Measurements from ENCODE around the gene AP2A2.

AP2A2 gene

DNA sequence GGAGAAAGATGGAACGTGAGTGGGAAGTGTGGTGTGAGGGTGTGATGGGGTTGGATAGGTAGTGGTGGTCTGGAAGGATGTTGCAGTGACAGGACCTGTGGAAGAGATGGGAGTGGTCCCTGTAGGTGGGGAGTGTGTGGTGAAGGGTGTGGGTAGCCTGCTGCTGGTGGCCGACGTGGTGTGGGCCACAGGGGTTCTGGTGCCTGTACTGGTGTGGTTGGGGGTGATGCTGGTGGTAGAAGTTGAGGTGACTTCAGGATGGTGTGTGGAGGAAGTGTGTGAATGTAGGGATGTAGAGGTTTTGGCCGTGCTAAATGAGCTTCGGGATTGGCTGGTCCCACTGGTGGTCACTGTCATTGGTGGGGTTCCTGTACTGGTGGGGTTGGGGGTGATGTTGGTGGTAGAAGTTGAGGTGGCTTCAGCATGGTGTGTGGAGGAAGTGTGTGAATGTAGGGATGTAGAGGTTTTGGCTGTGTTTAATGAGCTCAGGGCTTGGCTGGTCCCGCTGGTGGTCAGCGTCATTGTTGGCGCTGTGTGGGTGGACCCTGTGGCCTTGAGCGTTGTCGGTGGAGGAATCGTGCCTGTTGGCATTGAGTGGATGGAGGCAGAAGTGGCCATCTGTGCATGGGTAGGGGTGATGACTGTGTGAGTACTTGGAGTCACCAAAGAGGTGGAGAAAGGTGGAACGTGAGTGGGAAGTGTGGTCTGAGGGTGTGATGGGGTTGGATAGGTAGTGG is 91.8 kb downstream of the AP2A2 start:
- DNase-seq: no peak

GRCh38 chr11:1018091-1018490 is 92.4 kb downstream of the AP2A2 start:
- DNase-seq: no peak

DNA sequence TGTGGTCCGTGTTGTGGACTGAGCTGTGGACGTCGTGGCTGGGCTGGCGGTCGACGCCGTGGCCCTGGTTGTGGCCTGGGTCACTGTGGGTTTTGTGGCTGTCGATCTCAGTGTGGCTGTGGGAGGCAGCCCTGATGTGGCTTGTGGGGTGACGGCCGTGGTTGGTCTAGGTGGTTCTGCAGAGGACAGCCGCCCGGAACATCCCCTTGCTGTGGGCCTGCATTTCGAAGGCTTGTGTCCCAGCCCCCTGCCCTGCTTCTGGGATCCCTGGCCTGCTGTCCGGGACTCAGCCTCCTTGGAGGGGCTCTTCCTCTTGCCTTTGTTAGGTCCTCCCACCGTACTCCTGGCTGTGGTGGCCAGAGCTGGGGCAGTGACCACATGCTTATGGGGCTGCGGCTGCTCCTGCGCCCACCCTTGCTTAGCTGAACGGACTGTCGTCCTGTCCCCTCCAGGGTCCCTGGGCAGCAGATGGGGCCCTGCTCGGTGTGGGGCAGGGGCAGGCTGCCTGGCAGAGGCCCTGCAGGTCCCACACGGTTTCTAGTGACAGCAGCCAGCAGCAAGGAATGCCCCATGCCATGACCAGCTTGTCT is 93.7 kb downstream of the AP2A2 start:
- no peak for DNase-seq

- no peak for DNase-seq
Measured at GRCh38 chr11:1020211-1020905, 94.7 kb downstream of the AP2A2 start.

- no peak for DNase-seq
Measured at GRCh38 chr11:1022411-1022810, 96.7 kb downstream of the AP2A2 start.

DNA sequence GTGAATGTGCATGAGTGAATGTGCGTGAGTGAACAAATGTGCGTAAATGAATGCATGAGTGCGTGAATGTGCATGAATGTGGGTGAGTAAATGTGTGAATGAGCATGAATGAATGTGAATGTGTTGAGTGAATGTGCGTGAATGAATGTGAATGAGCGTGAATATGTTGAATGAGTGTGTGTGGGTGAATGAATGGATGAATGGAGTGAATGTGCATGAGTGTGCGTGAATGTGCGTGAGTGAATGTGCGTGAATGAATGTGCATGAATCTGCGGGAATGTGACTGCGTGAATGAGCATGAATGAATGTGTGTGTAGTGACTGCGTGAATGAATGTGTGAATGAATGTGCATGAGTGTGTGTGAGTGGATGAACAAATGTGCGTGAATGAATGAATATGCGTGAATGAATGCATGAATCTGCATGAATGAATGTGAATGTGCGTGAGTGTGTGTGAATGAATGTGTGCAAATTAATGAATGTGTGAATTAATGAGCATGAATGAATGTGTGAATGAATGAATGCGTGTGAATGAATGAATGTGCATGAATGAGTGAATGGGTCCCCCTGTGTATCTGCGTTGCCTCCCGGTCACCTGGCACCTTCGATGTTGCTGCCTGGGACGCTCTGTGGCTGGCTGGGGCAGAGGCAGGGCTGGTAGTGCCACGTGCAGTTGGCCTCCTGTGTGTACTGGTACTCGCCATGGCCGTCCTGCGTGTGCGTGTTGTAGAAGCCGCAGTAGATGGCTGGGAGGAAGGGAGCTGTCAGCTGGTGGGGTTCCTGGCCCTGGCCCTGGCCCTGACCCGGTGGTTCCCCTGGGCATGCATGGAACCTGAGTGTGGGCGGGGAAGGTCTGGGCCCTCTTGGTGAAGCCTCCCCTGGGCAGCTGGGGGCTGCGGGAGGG is 97.5 kb downstream of the AP2A2 start:
- no peak for DNase-seq

- DNase-seq: no peak
Measured at GRCh38 chr11:1023811-1024596, 98.3 kb downstream of the AP2A2 start.

- DNase-seq: no peak
Measured at GRCh38 chr11:1024597-1025409, 99.1 kb downstream of the AP2A2 start.

GRCh38 chr11:1025410-1026162 is 99.9 kb downstream of the AP2A2 start:
- no peak for DNase-seq

- no peak for DNase-seq
Measured at GRCh38 chr11:1026163-1026450, 100.4 kb downstream of the AP2A2 start.

DNA sequence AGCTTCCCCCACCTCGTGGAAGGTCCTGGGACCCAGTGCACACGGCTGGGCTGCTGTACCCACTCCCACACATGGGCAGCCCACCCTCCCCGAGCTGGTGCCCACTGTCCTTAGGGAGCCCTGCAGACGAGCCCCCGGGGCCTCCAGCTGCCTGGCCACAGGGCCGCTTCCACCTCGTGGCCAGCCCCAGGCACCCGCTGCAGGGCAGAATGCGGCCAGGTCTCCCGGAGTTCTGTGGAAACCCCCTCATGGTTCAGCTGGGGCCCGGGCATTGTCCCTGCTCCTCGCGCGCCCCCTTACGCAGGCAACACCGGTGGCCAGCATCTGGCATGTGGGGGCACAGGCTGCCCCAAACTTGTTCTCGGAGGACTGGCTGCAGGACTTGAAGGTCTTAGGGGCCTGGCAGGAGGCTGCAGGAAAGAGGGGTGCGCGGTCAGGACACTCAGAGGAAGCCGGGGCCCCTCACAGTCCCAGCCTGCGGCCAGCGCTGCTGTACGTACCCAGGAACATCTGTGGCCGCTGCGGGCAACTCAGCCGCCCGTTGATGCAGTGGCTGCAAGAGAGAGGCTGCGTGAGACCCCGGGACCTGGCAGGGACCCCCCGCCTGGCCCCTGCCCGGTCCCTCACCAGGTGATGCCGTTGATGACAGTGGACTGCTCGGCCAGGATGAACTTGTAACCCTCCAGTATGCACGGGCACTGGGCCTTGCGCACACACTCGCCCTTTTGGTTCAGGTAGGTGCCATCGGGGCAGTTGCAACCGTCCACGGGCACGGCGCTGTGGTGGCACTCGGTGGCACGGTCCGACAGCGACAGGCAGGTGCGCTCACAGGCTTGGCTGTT is 101.2 kb downstream of the AP2A2 start:
- DNase-seq: no peak

DNA sequence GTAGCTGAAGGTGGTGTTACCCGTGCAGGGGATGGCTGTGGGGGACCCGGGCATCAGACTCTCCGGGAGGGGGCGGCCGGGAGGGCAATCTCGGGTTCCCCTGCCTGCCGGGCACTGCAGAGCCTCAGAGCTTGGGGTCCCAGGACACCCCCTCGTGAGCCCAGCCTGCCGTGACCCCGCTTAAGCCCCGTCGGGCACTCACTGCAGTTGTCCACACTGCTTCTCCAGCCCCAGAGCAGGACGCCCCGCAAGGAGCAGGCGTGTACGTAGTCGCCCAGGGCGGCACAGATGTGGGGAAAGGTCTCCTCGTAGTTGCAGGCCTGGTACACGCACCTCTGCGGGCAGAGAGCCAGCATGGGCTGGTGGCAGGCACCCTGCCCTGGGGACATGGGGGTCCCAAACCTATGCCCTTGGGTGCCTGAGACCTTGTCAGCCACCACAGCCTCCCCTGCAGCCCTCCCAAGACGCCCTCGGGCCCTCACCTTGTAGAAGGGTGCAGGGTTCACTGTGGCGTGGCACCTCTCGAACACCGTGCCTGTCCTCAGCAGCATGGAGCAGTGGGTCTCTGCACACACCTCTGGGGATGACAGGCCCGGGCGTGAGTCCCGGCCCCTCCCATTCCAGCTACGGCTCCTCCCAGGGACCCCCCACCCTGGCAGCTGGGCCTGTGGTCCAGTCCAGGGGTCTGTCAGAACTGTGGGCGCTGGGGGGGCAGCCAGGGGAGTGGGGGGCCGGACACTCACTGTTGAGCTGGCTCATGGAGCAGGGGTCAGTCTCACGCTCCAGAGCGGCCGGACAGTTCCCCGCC is 102.0 kb downstream of the AP2A2 start:
- DNase-seq: no peak

- DNase-seq: no peak
Measured at GRCh38 chr11:1028291-1028540, 102.5 kb downstream of the AP2A2 start.

- no peak for DNase-seq
Measured at GRCh38 chr11:1028616-1029015, 102.9 kb downstream of the AP2A2 start.

GRCh38 chr11:1029051-1029450 is 103.4 kb downstream of the AP2A2 start:
- DNase-seq: no peak

DNA sequence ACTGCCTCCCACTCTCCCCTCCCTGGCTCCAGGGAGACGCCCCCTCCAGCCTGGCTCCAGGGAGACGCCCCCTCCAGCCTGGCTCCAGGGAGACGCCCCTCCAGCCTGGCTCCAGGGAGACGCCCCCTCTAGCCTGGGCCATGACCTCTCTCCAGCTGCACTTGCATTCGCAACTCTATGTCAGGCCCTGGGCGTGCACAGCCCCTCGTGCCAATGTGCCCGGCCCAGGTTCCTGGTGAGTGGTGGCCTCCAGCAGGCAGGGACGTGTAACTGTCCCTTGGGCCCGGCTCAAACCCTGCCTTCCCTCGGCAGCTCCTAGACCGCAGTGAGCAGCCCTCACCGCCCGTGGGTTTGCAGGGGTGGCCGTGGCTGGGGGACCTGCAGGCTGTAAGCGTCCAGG is 104.0 kb downstream of the AP2A2 start:
- DNase-seq: no peak

DNA sequence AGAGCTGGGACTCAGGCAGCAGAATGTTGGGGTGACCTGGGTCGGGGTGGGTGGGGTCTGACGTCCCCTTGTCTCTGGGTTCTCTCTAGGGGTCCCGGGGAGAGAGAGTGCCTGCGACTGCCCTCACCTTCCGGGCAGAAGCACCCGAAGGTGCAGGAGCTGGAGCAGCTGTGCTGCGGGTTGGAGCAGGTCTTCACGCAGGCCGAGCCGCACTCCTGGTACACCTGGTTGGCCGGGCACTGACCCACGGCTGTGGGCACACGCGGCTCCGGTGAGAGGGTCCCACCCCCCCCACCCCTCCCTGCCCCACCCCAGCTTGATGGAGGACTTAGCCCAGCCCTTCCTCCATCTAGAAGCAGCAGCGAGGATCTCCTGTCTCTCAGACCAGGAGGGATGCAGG is 104.4 kb downstream of the AP2A2 start:
- no peak for DNase-seq

- DNase-seq: no peak
Measured at GRCh38 chr11:1030556-1030955, 104.9 kb downstream of the AP2A2 start.
